22Rv1 (cell line): ENCODE results near the gene PHLDA2.
"Not testable (repeated sequence)": the region's sequence is repeated elsewhere in the genome, so short reads cannot be mapped to it uniquely, and the experiment has no call there.

Source experiments
- H3K27ac ChIP-seq: fragments of 450-650 bp; 2 replicates; pipeline ENCODE4 v1.5.1; 2017
- ZFX ChIP-seq: fragments of 450-650 bp; IDR thresholded peaks from 2 replicates; pipeline ENCODE4 v1.6.1; 2017; ENCODE audit warnings: antibody characterized with exemption, borderline replicate concordance
- TF ChIP-seq, protein P1 (sequence below): fragments of 450-650 bp; IDR thresholded peaks from 2 replicates; pipeline ENCODE4 v1.5.1; 2017; ENCODE audit warnings: mild to moderate bottlenecking

PHLDA2 gene

DNA sequence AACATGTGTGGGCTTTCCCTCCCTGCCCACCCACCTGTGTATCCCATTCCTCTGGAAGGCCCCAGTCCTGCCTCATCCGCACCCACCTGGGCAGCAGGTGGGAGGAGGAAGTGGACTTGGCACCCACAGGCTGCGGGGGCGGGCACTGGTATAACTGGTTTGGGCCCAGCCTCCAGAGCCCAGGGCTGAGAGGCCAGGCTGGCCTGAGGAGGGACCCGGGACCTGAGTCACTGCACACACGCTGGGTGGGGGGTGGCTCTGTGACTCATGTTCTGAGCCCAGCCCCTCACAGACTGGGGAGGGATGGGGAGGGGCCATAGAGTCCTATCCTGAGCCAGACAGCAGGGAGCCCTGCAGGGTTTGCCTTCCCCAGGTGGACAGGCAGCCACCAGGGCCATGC is 16.7 kb downstream of the PHLDA2 start:
- TF ChIP-seq, protein P1, sequence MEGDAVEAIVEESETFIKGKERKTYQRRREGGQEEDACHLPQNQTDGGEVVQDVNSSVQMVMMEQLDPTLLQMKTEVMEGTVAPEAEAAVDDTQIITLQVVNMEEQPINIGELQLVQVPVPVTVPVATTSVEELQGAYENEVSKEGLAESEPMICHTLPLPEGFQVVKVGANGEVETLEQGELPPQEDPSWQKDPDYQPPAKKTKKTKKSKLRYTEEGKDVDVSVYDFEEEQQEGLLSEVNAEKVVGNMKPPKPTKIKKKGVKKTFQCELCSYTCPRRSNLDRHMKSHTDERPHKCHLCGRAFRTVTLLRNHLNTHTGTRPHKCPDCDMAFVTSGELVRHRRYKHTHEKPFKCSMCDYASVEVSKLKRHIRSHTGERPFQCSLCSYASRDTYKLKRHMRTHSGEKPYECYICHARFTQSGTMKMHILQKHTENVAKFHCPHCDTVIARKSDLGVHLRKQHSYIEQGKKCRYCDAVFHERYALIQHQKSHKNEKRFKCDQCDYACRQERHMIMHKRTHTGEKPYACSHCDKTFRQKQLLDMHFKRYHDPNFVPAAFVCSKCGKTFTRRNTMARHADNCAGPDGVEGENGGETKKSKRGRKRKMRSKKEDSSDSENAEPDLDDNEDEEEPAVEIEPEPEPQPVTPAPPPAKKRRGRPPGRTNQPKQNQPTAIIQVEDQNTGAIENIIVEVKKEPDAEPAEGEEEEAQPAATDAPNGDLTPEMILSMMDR: no peak
- TF ChIP-seq ZFX: no peak
- peak overlapping the region; percentile 96 for H3K27ac ChIP-seq

DNA sequence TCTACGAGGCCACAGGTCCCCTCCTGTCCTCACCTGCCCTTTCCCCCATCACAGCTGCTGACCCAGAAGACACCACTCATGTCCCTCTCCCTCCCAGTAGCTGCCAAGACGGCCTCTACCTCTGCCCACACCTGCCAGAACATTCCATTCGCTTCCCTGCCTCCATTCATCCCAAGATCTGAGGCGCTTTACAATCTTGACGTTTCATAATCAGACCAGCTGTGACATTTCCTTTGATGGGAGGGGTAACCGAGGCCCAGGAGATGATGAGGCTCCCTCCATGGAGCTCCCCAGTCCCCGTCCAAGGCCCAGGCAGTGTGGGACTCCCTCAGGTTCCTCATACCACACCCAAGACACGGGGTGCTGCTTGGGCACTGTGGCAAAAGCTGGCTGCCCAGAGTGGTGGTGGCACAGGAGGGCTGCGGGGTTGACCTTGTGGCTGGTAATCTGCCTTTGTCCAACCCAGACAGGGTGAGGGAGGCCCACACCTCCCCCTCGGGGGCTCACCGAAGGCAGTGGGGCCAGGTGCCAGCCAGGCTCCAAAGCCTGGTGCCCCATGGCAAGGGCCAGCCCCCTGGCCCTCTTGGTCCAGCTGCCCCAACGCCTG is 17.3 kb downstream of the PHLDA2 start:
- H3K27ac ChIP-seq: peak overlapping the region; percentile 96
- TF ChIP-seq ZFX: no peak
- TF ChIP-seq, protein P1: no peak

DNA sequence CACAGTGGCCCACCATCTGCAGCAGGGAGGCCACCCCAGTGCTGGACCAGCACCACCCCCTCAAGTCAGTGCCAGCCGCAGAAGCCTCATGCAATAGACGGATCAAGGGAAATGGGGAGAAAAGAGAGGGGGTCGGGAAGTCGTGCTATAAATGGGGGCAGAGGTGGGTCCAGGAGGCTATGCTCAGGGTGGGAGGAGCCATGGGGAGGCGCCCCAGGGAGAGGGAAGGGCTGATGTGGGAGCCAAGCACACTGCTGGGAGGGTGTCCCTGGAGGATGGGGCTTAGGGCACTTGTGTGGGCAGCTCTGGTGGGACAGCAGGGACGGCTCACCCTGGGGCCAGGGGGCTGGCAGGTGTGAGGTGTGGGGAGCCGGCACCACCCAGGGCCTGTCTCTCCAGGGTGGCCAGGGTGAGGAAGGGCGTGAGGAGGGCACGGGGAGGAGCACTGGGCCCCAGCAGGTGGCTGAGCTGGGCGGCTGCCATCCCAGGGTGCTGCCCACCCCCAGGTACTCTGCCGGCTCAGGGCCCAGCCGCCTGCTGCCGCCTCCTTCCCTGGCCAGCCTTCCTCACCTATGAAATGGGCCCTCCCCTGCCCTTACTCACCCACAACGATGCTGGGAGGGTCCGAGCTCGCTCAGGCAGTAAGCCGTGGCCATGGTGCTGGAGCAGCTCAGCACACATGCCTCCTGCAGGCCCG is 18.0 kb downstream of the PHLDA2 start:
- H3K27ac ChIP-seq: peak overlapping the region; percentile 96
- TF ChIP-seq, protein P1: no peak
- no peak for TF ChIP-seq ZFX

DNA sequence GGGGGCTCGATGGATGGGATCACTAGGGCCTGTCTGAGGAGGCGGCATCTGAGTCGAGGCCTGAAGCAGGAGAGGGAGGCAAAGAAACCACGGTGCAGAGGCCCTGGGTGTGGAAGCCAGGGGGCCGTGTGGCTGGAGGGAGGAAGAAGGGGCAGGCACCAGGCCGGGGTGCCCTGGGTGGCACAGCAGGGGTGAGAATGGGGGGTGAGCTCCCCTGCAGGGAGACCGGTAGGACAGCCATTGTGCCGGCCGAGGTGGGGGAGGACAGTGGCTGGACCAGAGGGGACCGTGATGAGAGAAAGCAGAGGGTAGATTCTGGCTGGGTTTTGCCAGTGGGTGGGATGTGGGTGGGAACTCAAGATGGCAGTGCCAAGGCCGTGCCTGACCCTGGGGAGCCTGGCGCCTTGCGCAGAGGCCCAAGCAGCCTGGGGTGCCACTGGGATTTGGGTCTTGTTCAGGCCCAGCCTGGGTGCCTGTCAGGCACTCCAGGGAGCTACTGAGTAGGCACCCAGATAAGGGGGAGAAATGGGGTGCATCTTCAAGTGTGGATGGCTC is 18.7 kb downstream of the PHLDA2 start:
- H3K27ac ChIP-seq: peak overlapping the region; percentile 96
- no peak for TF ChIP-seq ZFX
- TF ChIP-seq, protein P1: no peak

DNA sequence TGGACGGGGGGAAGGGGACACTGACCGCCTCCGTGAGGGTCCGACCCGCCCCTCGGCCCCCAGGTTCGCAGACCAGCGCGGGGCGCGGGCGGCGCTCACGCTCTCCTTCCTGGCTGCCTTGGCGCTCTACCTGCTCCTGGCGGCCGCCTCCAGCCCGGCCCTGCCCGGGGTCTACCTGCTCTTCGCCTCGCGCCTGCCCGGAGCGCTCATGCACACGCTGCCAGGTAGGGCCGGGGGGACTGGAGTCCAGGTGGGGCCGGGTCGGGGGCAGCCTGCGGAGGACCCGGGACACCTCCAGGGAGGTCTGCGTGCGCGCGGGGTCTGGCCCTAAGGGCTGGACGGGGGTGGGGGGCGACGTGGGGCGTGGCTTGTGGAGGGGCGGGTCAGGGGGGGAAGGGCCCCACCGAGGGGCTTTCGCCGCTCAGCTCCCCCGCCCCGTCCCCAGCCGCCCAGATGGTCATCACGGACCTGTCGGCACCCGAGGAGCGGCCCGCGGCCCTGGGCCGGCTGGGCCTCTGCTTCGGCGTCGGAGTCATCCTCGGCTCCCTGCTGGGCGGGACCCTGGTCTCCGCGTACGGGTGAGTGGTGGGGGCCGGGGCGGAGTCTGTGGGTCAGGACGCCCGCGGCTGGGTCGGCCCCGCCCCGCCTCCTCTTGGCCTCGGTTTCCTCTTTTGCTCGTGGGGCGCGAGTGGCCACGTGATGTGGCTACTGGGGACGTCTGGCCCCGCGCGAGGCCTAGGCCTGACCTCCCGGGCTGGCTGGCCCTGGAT is 19.9 kb downstream of the PHLDA2 start:
- peak overlapping the region; percentile 96; the same call in 1 of the 2 replicates for H3K27ac ChIP-seq
- TF ChIP-seq, protein P1: no peak
- no peak for TF ChIP-seq ZFX

DNA sequence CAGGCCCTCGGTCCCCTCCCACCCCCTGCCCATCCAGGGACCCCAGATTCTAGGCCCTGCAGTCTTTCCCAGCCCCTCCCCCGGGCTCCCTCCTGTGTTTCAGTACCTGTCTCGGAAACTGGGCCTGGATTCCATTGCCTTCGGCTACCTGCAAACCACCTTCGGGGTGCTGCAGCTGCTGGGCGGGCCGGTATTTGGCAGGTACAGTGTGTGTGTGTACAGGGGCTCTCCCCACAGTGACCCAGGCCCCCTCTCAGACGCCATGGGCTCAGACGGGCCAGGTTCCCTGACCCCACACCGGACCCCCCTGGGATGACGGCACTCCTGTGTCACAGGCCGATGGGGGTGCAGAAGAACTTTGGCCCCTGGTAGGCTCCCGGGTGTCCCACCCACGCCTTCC is 21.1 kb downstream of the PHLDA2 start:
- no peak for TF ChIP-seq ZFX
- TF ChIP-seq, protein P1: no peak
- no peak overlapping the region for H3K27ac ChIP-seq

DNA sequence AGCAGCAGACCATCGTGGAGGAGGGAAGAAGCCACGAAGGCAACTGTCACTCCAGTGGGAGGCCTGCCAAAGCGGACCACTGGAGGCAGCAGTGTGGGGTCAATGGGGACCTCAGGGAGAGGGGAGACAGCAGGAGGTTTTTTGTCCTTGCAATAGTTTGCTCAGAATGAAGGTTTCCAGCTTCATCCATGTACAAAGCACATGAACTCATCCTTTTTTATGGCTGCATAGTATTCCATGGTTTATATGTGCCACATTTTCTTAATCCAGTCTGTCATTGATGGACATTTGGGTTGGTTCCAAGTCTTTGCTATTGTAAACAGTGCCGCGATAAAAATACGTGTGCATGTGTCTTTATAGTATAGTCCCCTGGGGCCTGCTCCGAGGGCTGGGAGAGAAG is 23.9 kb downstream of the PHLDA2 start:
- H3K27ac ChIP-seq: not testable (repeated sequence)
